HepG2 (cell line): ENCODE data around the gene ERCC4. TPM values are rescaled to one million over a fixed set of nuclear protein-coding genes. Genes with fewer than 3 reads are reported as not detected.

Experiments used
- CC2D1A ChIP-seq: sonication (generic); formaldehyde crosslinking; IDR thresholded peaks from 2 replicates; pipeline ENCODE4 v1.8.1; 2023; ENCODE audit warnings: mild to moderate bottlenecking, missing genetic modification reagents
- CSRNP2 ChIP-seq: sonication (generic); formaldehyde crosslinking; conservative IDR thresholded peaks from 2 replicates; pipeline ENCODE4 v1.8.0; 2022; ENCODE audit warnings: low read depth, missing genetic modification reagents
- FOXP4 ChIP-seq: sonication (generic); formaldehyde crosslinking; IDR thresholded peaks from 2 replicates; pipeline ENCODE4 v1.4.0; 2020; ENCODE audit warnings: missing genetic modification reagents
- HHEX ChIP-seq: IDR thresholded peaks from 2 replicates; pipeline ENCODE4 v1.6.1; 2016; ENCODE audit warnings: control low read depth
- KDM1A ChIP-seq: IDR thresholded peaks from 2 replicates; pipeline ENCODE4 v1.6.1; 2016; ENCODE audit warnings: missing compliant biosample characterization
- MEF2D ChIP-seq: sonication (generic); formaldehyde crosslinking; IDR thresholded peaks from 2 replicates; pipeline ENCODE4 v1.5.1; 2020; ENCODE audit warnings: mild to moderate bottlenecking, missing genetic modification reagents
- MTA1 ChIP-seq: sonication (generic); formaldehyde crosslinking; IDR thresholded peaks from 2 replicates; pipeline ENCODE4 v1.4.0; 2020; ENCODE audit warnings: missing genetic modification reagents, mild to moderate bottlenecking, borderline replicate concordance
- NCOA1 ChIP-seq: sonication (generic); formaldehyde crosslinking; IDR thresholded peaks from 2 replicates; pipeline ENCODE4 v1.9.0; 2021; ENCODE audit warnings: missing genetic modification reagents
- RFXANK ChIP-seq: IDR thresholded peaks from 2 replicates; pipeline ENCODE4 v1.6.1; 2016
- TP53 ChIP-seq: sonication (generic); formaldehyde crosslinking; conservative IDR thresholded peaks from 2 replicates; pipeline ENCODE4 v1.4.0; 2020; ENCODE audit warnings: missing genetic modification reagents
- ZBTB39 ChIP-seq: sonication (generic); formaldehyde crosslinking; IDR thresholded peaks from 2 replicates; pipeline ENCODE4 v1.5.0; 2020; ENCODE audit warnings: missing genetic modification reagents
- ZFYVE20 ChIP-seq: sonication (generic); formaldehyde crosslinking; IDR thresholded peaks from 2 replicates; pipeline ENCODE4 v1.8.0; 2023; ENCODE audit warnings: low read depth, mild to moderate bottlenecking, moderate library complexity, missing genetic modification reagents, borderline replicate concordance
- ZNF234 ChIP-seq: sonication (generic); formaldehyde crosslinking; conservative IDR thresholded peaks from 2 replicates; pipeline ENCODE4 v1.5.1; 2020; ENCODE audit warnings: mild to moderate bottlenecking, missing genetic modification reagents
- ZNF691 ChIP-seq: sonication (generic); formaldehyde crosslinking; IDR thresholded peaks from 2 replicates; pipeline ENCODE4 v1.4.0; 2020; ENCODE audit warnings: missing genetic modification reagents, low read depth, mild to moderate bottlenecking, borderline replicate concordance
- ZNF766 ChIP-seq: sonication (generic); formaldehyde crosslinking; IDR thresholded peaks from 2 replicates; pipeline ENCODE4 v1.5.0; 2020; ENCODE audit warnings: missing genetic modification reagents, borderline replicate concordance
- ZSCAN30 ChIP-seq: sonication (generic); formaldehyde crosslinking; IDR thresholded peaks from 2 replicates; pipeline ENCODE4 v1.5.0; 2020; ENCODE audit warnings: mild to moderate bottlenecking, missing genetic modification reagents
- polyA plus RNA-seq, 8 experiments: library from polyadenylated mRNA; depleted of rRNA in 3 of 8; stranded (reverse) in 7 of 8; unstranded in 1 of 8; fragments of >200 nt; fragmentation: Illumina TruSeq in 4 of 8; extraction: Trizol in 4 of 8; gene quantifications; 2 replicates each; pipeline versions ENCODE4 v1.2.1 to v1.2.3, GENCODE V29; 2011 to 2016; ENCODE audit warnings: low read depth in 4 of 8, missing spikeins in 1 of 8, mixed read lengths in 1 of 8; ENCODE audit not compliant: insufficient read depth in 1 of 8
- total RNA-seq, 5 experiments: library from RNA; depleted of rRNA; stranded (reverse); fragments of >200 nt; fragmentation: Illumina TruSeq; extraction: Trizol; gene quantifications; 2 replicates each; pipeline ENCODE4 v1.2.3, GENCODE V29; 2016; ENCODE audit warnings: low read depth in 1 of 5
- TF ChIP-seq, protein P1 (sequence below): sonication (generic); formaldehyde crosslinking; IDR thresholded peaks from 2 replicates; pipeline ENCODE4 v1.4.0; 2020; ENCODE audit warnings: missing genetic modification reagents, mild to moderate bottlenecking, borderline replicate concordance
- TF ChIP-seq, protein P2 (sequence below): sonication (generic); formaldehyde crosslinking; IDR thresholded peaks from 2 replicates; pipeline ENCODE4 v1.8.0; 2022; ENCODE audit warnings: mild to moderate bottlenecking, missing genetic modification reagents

The ERCC4 gene
- total and polyA plus RNA-seq, 2 of the 13 experiments (the other 11 are each of a cell fraction or from before 2014, with no cell fraction given): 5.4 to 15.2 TPM

DNA sequence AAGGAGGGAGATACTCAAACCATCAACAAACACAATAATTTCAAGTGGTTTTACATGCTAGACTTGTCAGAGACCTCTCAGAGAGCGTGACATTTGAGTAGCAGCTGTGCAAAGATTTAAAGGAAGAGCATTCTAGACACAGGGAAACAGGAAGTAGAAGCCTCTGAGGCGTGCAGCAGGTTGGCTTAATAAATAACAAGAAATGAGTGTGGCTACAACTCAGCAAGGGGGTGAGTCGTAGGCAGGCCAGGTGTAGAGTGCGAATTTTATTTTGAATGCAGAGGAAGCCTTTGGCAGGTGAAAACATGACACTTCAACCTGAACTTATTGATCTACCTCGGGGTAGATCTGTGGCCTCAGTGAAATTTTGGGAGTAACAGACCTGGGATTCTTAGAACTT is 78.0 kb downstream of the ERCC4 start (continued):
- TF ChIP-seq ZSCAN30 (CRISPR knock-in tag) (no peak), HHEX (CRISPR knock-in tag) (no peak), TP53 (CRISPR knock-in tag) (no peak), CSRNP2 (CRISPR knock-in tag) (no peak), ZNF691 (CRISPR knock-in tag) (peak; percentile 28; the same call in 1 of the 2 replicates), ZNF766 (CRISPR knock-in tag) (no peak), MEF2D (CRISPR knock-in tag) (no peak), KDM1A (CRISPR knock-in tag) (no peak), ZFYVE20 (CRISPR knock-in tag) (no peak), NCOA1 (CRISPR knock-in tag) (no peak), FOXP4 (CRISPR knock-in tag) (0 out of 2 replicates have a peak, but pooled peaks have one; percentile 31), ZNF234 (CRISPR knock-in tag) (no peak), ZBTB39 (no peak), CC2D1A (CRISPR knock-in tag) (no peak), RFXANK (CRISPR knock-in tag) (no peak), MTA1 (no peak)
- TF ChIP-seq, protein P1, sequence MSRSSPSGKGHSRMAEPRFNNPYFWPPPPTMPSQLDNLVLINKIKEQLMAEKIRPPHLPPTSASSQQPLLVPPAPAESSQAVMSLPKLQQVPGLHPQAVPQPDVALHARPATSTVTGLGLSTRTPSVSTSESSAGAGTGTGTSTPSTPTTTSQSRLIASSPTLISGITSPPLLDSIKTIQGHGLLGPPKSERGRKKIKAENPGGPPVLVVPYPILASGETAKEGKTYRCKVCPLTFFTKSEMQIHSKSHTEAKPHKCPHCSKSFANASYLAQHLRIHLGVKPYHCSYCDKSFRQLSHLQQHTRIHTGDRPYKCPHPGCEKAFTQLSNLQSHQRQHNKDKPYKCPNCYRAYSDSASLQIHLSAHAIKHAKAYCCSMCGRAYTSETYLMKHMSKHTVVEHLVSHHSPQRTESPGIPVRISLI (CRISPR knock-in tag): no peak
- TF ChIP-seq, protein P2, sequence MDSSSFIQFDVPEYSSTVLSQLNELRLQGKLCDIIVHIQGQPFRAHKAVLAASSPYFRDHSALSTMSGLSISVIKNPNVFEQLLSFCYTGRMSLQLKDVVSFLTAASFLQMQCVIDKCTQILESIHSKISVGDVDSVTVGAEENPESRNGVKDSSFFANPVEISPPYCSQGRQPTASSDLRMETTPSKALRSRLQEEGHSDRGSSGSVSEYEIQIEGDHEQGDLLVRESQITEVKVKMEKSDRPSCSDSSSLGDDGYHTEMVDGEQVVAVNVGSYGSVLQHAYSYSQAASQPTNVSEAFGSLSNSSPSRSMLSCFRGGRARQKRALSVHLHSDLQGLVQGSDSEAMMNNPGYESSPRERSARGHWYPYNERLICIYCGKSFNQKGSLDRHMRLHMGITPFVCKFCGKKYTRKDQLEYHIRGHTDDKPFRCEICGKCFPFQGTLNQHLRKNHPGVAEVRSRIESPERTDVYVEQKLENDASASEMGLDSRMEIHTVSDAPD (CRISPR knock-in tag): no peak
